ENCODE results near the gene IQSEC3. TPM values are rescaled to one million over a fixed set of nuclear protein-coding genes. Genes with fewer than 3 reads are reported as not detected.

The IQSEC3 gene
- total RNA-seq, 1 donor from 2014 or later = 4.6 TPM

DNA sequence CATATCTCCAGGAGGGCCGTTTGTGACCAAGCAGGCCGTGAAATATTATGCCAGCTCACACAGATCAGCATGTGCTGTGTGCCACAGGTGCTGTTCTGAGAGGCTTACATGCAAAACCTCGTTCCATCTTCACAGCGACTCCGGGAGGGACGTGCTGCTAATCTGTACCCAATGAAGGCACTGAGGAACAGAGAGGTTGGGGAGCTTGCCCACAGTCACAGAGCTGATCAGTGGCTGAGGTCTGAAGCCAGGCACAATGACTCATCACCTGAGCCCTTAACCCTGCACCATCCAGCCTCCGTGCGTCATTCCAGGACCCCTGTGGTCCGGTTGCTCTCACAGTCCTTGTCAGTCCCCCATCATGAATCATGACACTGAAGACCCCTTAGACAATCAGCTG, 80.7 kb downstream of the IQSEC3 start:
- Histone ChIP-seq H3K27me3 (no peaks in the 10 kb centered on the region), H3K4me3 (no peak overlapping the region), H3K27ac (no peak overlapping the region), H3K36me3 (no peaks in the 10 kb centered on the region), H3K4me1 (no peaks in the 10 kb centered on the region), H3K9me3 (no peaks in the 10 kb centered on the region)
- ATAC-seq (no peak), DNase-seq (no peak)
- intact Hi-C loops (cut with DNase I) = no loop called here
- TF ChIP-seq CTCF (IDR thresholded peaks at IDR 0.05) = no peak

- Histone ChIP-seq H3K4me1 (no peaks in the 10 kb centered on the region), H3K9me3 (no peaks in the 10 kb centered on the region), H3K36me3 (no peaks in the 10 kb centered on the region), H3K27me3 (no peaks in the 10 kb centered on the region), H3K4me3 (no peak overlapping the region), H3K27ac (no peak overlapping the region)
- no peak for TF ChIP-seq CTCF (IDR thresholded peaks at IDR 0.05)
- no peak for DNase-seq
- ATAC-seq = no peak
- intact Hi-C loops (cut with DNase I) = no loop called here
These were observed 82.3 kb downstream of the IQSEC3 start for GRCh38 chr12:148676-149416.

- ATAC-seq (no peak), DNase-seq (no peak)
- Histone ChIP-seq H3K27ac (no peak overlapping the region), H3K36me3 (no peaks in the 10 kb centered on the region), H3K4me1 (no peaks in the 10 kb centered on the region), H3K4me3 (no peak overlapping the region), H3K27me3 (no peaks in the 10 kb centered on the region), H3K9me3 (no peaks in the 10 kb centered on the region)
- TF ChIP-seq CTCF (IDR thresholded peaks at IDR 0.05) = no peak
- intact Hi-C loops (cut with DNase I) = no loop called here
These were observed 85.0 kb downstream of the IQSEC3 start for GRCh38 chr12:151579-151978.

- peak; percentile 53 for ATAC-seq
- DNase-seq = no peak
- Histone ChIP-seq H3K27me3 (no peaks in the 10 kb centered on the region), H3K36me3 (no peaks in the 10 kb centered on the region), H3K4me1 (no peaks in the 10 kb centered on the region), H3K9me3 (no peaks in the 10 kb centered on the region), H3K27ac (no peak overlapping the region), H3K4me3 (no peak overlapping the region)
- intact Hi-C loops (cut with DNase I) = no loop called here
- TF ChIP-seq CTCF (IDR thresholded peaks at IDR 0.05) = no peak
These were observed 85.9 kb downstream of the IQSEC3 start for GRCh38 chr12:152440-152839.

DNA sequence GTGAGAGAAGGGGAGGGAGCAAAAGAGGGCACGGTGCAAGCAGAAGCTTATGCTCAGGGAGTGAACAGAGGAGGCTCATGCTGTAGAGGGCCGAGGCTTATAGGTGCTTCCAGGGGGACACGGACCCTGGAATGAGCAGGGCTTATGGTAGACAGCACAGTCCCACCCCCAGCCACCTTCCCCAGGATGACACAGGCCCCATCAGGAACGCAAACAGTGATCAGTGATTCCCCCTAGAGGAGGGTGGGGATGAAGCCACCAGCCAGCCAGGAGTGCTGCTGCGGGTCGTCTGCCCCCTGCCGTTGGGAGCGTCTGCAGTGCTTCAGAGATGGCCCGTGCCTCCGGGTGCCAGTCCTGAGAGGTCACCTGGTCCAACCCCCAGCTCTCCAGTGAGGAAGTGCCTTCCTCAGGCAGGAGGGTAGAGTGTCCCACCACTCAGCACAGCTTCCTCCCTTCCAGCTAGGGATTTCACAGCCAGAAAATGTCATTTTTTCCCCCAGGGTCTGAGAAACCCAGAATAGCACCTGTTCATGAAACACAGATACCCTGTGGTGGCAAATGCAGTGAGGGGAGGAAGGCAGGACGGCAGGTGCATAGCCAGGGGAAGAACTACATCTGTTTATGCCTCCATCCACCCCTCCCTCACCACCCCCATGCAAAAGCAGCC, 86.6 kb downstream of the IQSEC3 start:
- intact Hi-C loops (cut with DNase I) = no loop called here
- H3K4me1 ChIP-seq = no peaks in the 10 kb centered on the region
- no peak overlapping the region for H3K27ac ChIP-seq
- H3K4me3 ChIP-seq = no peak overlapping the region
- ATAC-seq (peak; percentile 87), DNase-seq (peak; percentile 84)
- H3K36me3 ChIP-seq = no peaks in the 10 kb centered on the region
- peak; percentile 57 for TF ChIP-seq CTCF (IDR thresholded peaks at IDR 0.05)
- no peaks in the 10 kb centered on the region for H3K9me3 ChIP-seq
- H3K27me3 ChIP-seq = no peaks in the 10 kb centered on the region

All from upper lobe of right lung (tissue), 1 donor.